Adipocyte (in vitro differentiated cells): Measurements from ENCODE around the gene ETHE1.
A peak's percentile ranks its signal among the peaks of the same experiment; 100 is the strongest.

ENCODE experiments used
- DNase-seq: peaks from one replicate; pipeline ENCODE4 v3.0.0-alpha.2; 2015; ENCODE audit warnings: low read depth
- H3K27me3 ChIP-seq: replicated peaks from 2 replicates; pipeline ENCODE4 v1.7.0; 2013; ENCODE audit warnings: mild to moderate bottlenecking, low read length, moderate library complexity; ENCODE audit not compliant: control insufficient read depth, insufficient read depth
- H3K36me3 ChIP-seq: 2 replicates; pipeline ENCODE4 v1.7.0; 2013; ENCODE audit warnings: low read length, mild to moderate bottlenecking, moderate library complexity; ENCODE audit not compliant: control insufficient read depth, insufficient read depth, severe bottlenecking
- H3K4me1 ChIP-seq: 2 replicates; pipeline ENCODE4 v1.7.0; 2013; ENCODE audit warnings: mild to moderate bottlenecking, low read length, moderate library complexity; ENCODE audit not compliant: control insufficient read depth, insufficient read depth
- H3K4me3 ChIP-seq: 2 replicates; pipeline ENCODE4 v1.7.0; 2013; ENCODE audit warnings: mild to moderate bottlenecking, low read length, moderate library complexity
- H3K9ac ChIP-seq: 2 replicates; pipeline ENCODE4 v1.7.0; 2013; ENCODE audit warnings: mild to moderate bottlenecking, low read length, moderate library complexity
- H3K9me3 ChIP-seq: 2 replicates; pipeline ENCODE4 v1.7.0; 2013; ENCODE audit warnings: mild to moderate bottlenecking, low read length, moderate library complexity; ENCODE audit not compliant: control insufficient read depth

Gene ETHE1

GRCh38 chr19:43526884-43527859 is at the start of gene ETHE1:
TSS of gene ETHE1 (minus strand) at chr19:43527201. CDS start at chr19:43527177, 24 bp downstream.
- Histone ChIP-seq H3K9me3 (no peaks in the 10 kb centered on the region), H3K27me3 (no peaks in the 10 kb centered on the region), H3K9ac (peak within 1 kb of the TSS; percentile 97), H3K36me3 (no peaks in the 10 kb centered on the region), H3K4me1 (peaks cover 27% of the 10 kb centered on the region), H3K4me3 (peak within 1 kb of the TSS; percentile 97)
- peak; percentile 88 for DNase-seq

GRCh38 chr19:43575955-43576878 is 49.2 kb upstream of the ETHE1 start:
- Histone ChIP-seq H3K27me3 (no peaks in the 10 kb centered on the region), H3K36me3 (peaks cover 7% of the 10 kb centered on the region), H3K9me3 (no peaks in the 10 kb centered on the region), H3K4me3 (peak overlapping the region; percentile 100), H3K9ac (peak overlapping the region; percentile 72), H3K4me1 (peaks cover 12% of the 10 kb centered on the region)
- no peak for DNase-seq

- Histone ChIP-seq H3K36me3 (peaks cover 7% of the 10 kb centered on the region), H3K9me3 (no peaks in the 10 kb centered on the region), H3K4me1 (peaks cover 9% of the 10 kb centered on the region), H3K27me3 (no peaks in the 10 kb centered on the region), H3K4me3 (peak within 1 kb of the TSS; percentile 100), H3K9ac (peak within 1 kb of the TSS; percentile 99)
- DNase-seq = peak; percentile 100
These were observed 48.4 kb upstream of the ETHE1 start, which contains the start of the genes PINLYP and XRCC1 for GRCh38 chr19:43575156-43575950. TSS of gene PINLYP (plus strand) at chr19:43575801. CDS start at chr19:43577192, 1,391 bp downstream. TSS of gene XRCC1 (minus strand) at chr19:43575527. CDS start at chr19:43575458, 69 bp downstream.

GRCh38 chr19:43574424-43575155 is 47.6 kb upstream of the ETHE1 start:
- Histone ChIP-seq H3K9me3 (no peaks in the 10 kb centered on the region), H3K27me3 (no peaks in the 10 kb centered on the region), H3K36me3 (peaks cover 7% of the 10 kb centered on the region), H3K4me3 (peak overlapping the region; percentile 100), H3K4me1 (peaks cover 6% of the 10 kb centered on the region), H3K9ac (peak overlapping the region; percentile 99)
- peak; percentile 22 for DNase-seq

- no peak for DNase-seq
These were observed 45.2 kb upstream of the ETHE1 start for GRCh38 chr19:43572171-43572588.

GRCh38 chr19:43570174-43570791 is 43.3 kb upstream of the ETHE1 start:
- Histone ChIP-seq H3K4me3 (no peak overlapping the region), H3K4me1 (peaks cover 6% of the 10 kb centered on the region), H3K9me3 (no peaks in the 10 kb centered on the region), H3K36me3 (peaks cover 7% of the 10 kb centered on the region), H3K9ac (no peak overlapping the region), H3K27me3 (no peaks in the 10 kb centered on the region)
- DNase-seq = no peak

More at GRCh38 chr19:43572171-43572588, 45.2 kb upstream of the ETHE1 start:
- H3K4me3 ChIP-seq = no peak overlapping the region
- H3K36me3 ChIP-seq = peaks cover 7% of the 10 kb centered on the region
- H3K9ac ChIP-seq = no peak overlapping the region
- no peaks in the 10 kb centered on the region for H3K27me3 ChIP-seq
- H3K9me3 ChIP-seq = no peaks in the 10 kb centered on the region
- peaks cover 6% of the 10 kb centered on the region for H3K4me1 ChIP-seq

- H3K36me3 ChIP-seq = peaks cover 7% of the 10 kb centered on the region
- H3K4me3 ChIP-seq = no peak overlapping the region
- H3K4me1 ChIP-seq = peaks cover 4% of the 10 kb centered on the region
- DNase-seq = no peak
- no peaks in the 10 kb centered on the region for H3K27me3 ChIP-seq
- no peaks in the 10 kb centered on the region for H3K9me3 ChIP-seq
- H3K9ac ChIP-seq = no peak overlapping the region
These were observed 42.7 kb upstream of the ETHE1 start for GRCh38 chr19:43569657-43570056.

GRCh38 chr19:43564800-43565199 is 37.8 kb upstream of the ETHE1 start:
- no peak overlapping the region for H3K4me3 ChIP-seq
- H3K9ac ChIP-seq = no peak overlapping the region
- H3K9me3 ChIP-seq = no peaks in the 10 kb centered on the region
- peaks cover 4% of the 10 kb centered on the region for H3K36me3 ChIP-seq
- no peak for DNase-seq
- H3K27me3 ChIP-seq = no peaks in the 10 kb centered on the region
- no peaks in the 10 kb centered on the region for H3K4me1 ChIP-seq

- Histone ChIP-seq H3K9me3 (no peaks in the 10 kb centered on the region), H3K36me3 (peaks cover 4% of the 10 kb centered on the region), H3K4me3 (no peak overlapping the region), H3K27me3 (no peaks in the 10 kb centered on the region), H3K4me1 (no peaks in the 10 kb centered on the region), H3K9ac (no peak overlapping the region)
- DNase-seq = no peak
These were observed 36.9 kb upstream of the ETHE1 start for GRCh38 chr19:43563816-43564457.
